Activated T-cell treated with anti-CD3 and anti-CD28 coated beads, Interleukin-2, amount 50 U/mL, for 1 hour (primary cell): ENCODE results near the gene UTP4.
A peak's percentile ranks its signal among the peaks of the same experiment; 100 is the strongest.
"Not testable (repeated sequence)": the region's sequence is repeated elsewhere in the genome, so short reads cannot be mapped to it uniquely, and the experiment has no call there.

Experiments
- DNase-seq: peaks from one replicate; pipeline ENCODE4 v3.0.0-alpha.2; 2020

The UTP4 gene

GRCh38 chr16:69111216-69111875 lies 21.1 kb upstream of the UTP4 start:
- no peak for DNase-seq

- DNase-seq, result no peak
Observed at GRCh38 chr16:69111876-69112230, 20.6 kb upstream of the UTP4 start.

- DNase-seq, result peak; percentile 49
Observed at GRCh38 chr16:69112285-69113129, 19.9 kb upstream of the UTP4 start.

GRCh38 chr16:69113216-69113615 lies 19.2 kb upstream of the UTP4 start:
- DNase-seq, result no peak

GRCh38 chr16:69114346-69114975 lies 18.0 kb upstream of the UTP4 start:
- DNase-seq, result no peak

GRCh38 chr16:69114976-69115355 lies 17.5 kb upstream of the UTP4 start:
- no peak for DNase-seq

- DNase-seq, result no peak
Observed at GRCh38 chr16:69115361-69115760, 17.1 kb upstream of the UTP4 start.

- DNase-seq, result no peak
Observed at GRCh38 chr16:69115837-69116236, 16.6 kb upstream of the UTP4 start.

GRCh38 chr16:69116256-69116875 lies 16.1 kb upstream of the UTP4 start:
- DNase-seq, result no peak

GRCh38 chr16:69116906-69117305 lies 15.5 kb upstream of the UTP4 start:
- no peak for DNase-seq

- DNase-seq, result no peak
Observed at GRCh38 chr16:69118468-69118867, 14.0 kb upstream of the UTP4 start.

GRCh38 chr16:69118994-69119393 lies 13.5 kb upstream of the UTP4 start:
- DNase-seq, result no peak

- DNase-seq, result no peak
Observed at GRCh38 chr16:69119536-69119935, 12.9 kb upstream of the UTP4 start.

- no peak for DNase-seq
Observed at GRCh38 chr16:69120096-69120664, 12.3 kb upstream of the UTP4 start.

- DNase-seq, result peak; percentile 44
Observed at GRCh38 chr16:69123910-69124309, 8.5 kb upstream of the UTP4 start.

- not testable (repeated sequence) for DNase-seq
Observed at GRCh38 chr16:69124406-69124805, 8.0 kb upstream of the UTP4 start.

- DNase-seq, result not testable (repeated sequence)
Observed at GRCh38 chr16:69124961-69125360, 7.5 kb upstream of the UTP4 start.

- no peak for DNase-seq
Observed at GRCh38 chr16:69126221-69126620, 6.2 kb upstream of the UTP4 start.

- DNase-seq, result not testable (repeated sequence)
Observed at GRCh38 chr16:69126801-69127200, 5.6 kb upstream of the UTP4 start.

GRCh38 chr16:69127966-69128510 lies 4.4 kb upstream of the UTP4 start:
- DNase-seq, result no peak

- no peak for DNase-seq
Observed at GRCh38 chr16:69130461-69130860, 2.0 kb upstream of the UTP4 start.

GRCh38 chr16:69131167-69131838 lies 1.1 kb upstream of the UTP4 start:
- no peak for DNase-seq
